Common myeloid progenitor, CD34-positive (primary cell): ENCODE data around the gene CISD3.

Experiments
- CTCF ChIA-PET: fragments of 350-600 bp; sonication (Branson Sonifier 250); formaldehyde crosslinking; loops from one replicate; lab custom pipeline; 2021; ENCODE audit warnings: antibody characterized with exemption; lab: Charles Lee
- POLR2A ChIA-PET: fragments of 350-600 bp; sonication (Branson Sonifier 250); formaldehyde crosslinking; loops from one replicate; lab custom pipeline; 2021; ENCODE audit warnings: antibody characterized with exemption; lab: Charles Lee
- DNase-seq, 3 donors: peaks; one replicate each; pipeline versions ENCODE4 v3.0.0 to v3.0.0-alpha.2; 2013
- H3K27ac ChIP-seq, 2 experiments: 1 replicate in 1 of 2; 2 replicates in 1 of 2; pipeline ENCODE4 v1.7.0; 2013; ENCODE audit warnings: inconsistent platforms in 2 of 2, low read length in 2 of 2, mild to moderate bottlenecking in 2 of 2, low read depth in 1 of 2, moderate library complexity in 1 of 2; ENCODE audit not compliant: severe bottlenecking in 2 of 2, insufficient read depth in 1 of 2, poor library complexity in 1 of 2
- H3K27me3 ChIP-seq, 5 experiments: replicated peaks in 2 of 5; 1 replicate in 3 of 5; 2 replicates in 2 of 5; pipeline versions ENCODE4 v1.6.1 to v1.7.0; 2013; ENCODE audit warnings: low read length in 4 of 5, mild to moderate bottlenecking in 2 of 5, moderate library complexity in 2 of 5, inconsistent platforms in 1 of 5; ENCODE audit not compliant: insufficient read depth in 5 of 5, control insufficient read depth in 4 of 5
- H3K36me3 ChIP-seq, 4 experiments: 1 replicate in 2 of 4; 2 replicates in 2 of 4; pipeline versions ENCODE4 v1.6.1 to v1.7.0; 2013; ENCODE audit warnings: low read length in 3 of 4, control low read depth in 1 of 4, mild to moderate bottlenecking in 1 of 4; ENCODE audit not compliant: control insufficient read depth in 4 of 4, insufficient read depth in 4 of 4
- H3K4me1 ChIP-seq, 4 experiments: 1 replicate in 3 of 4; 2 replicates in 1 of 4; pipeline versions ENCODE4 v1.6.1 to v1.7.1; 2013; ENCODE audit warnings: low read length in 3 of 4, mild to moderate bottlenecking in 3 of 4, control low read depth in 1 of 4, inconsistent platforms in 1 of 4, moderate library complexity in 1 of 4; ENCODE audit not compliant: control insufficient read depth in 4 of 4, insufficient read depth in 4 of 4; ENCODE audit errors: control extremely low read depth in 1 of 4
- H3K4me3 ChIP-seq, 7 experiments: 1 replicate in 4 of 7; 2 replicates in 3 of 7; pipeline versions ENCODE4 v1.5.1 to v1.7.0; 2013; ENCODE audit warnings: mild to moderate bottlenecking in 7 of 7, low read length in 6 of 7, moderate library complexity in 6 of 7, inconsistent platforms in 2 of 7, low read depth in 2 of 7, control low read depth in 1 of 7; ENCODE audit not compliant: insufficient read depth in 4 of 7, control insufficient read depth in 1 of 7; ENCODE audit errors: extremely low read depth in 1 of 7
- H3K9me3 ChIP-seq, 5 experiments: 1 replicate in 4 of 5; 2 replicates in 1 of 5; pipeline versions ENCODE4 v1.6.1 to v1.7.1; 2013; ENCODE audit warnings: low read length in 4 of 5, mild to moderate bottlenecking in 2 of 5, inconsistent platforms in 1 of 5, low read depth in 1 of 5, moderate library complexity in 1 of 5; ENCODE audit not compliant: control insufficient read depth in 4 of 5, insufficient read depth in 2 of 5; ENCODE audit errors: control extremely low read depth in 1 of 5
- WGBS: methylation state at CpG from one replicate; pipeline ENCODE4 v1.1.5; 2013; ENCODE audit not compliant: insufficient coverage; 5-methylcytosine and 5-hydroxymethylcytosine counted together

The CISD3 gene

GRCh38 chr17:38719289-38719942 lies 10.7 kb upstream of the CISD3 start:
- Histone ChIP-seq H3K27me3 (no peaks in the 10 kb centered on the region), H3K4me3 (no peak overlapping the region), H3K9me3 (no peaks in the 10 kb centered on the region), H3K4me1 (peaks cover 0 to 5% (median 2%) of the 10 kb centered on the region in 4 experiments), H3K36me3 (peaks cover 15 to 73% (median 54%) of the 10 kb centered on the region in 4 experiments), H3K27ac (no peak overlapping the region)
- 96% methylated on average over 26 of the region's 29 CpGs for WGBS
- ChIA-PET CTCF (no interaction called here), POLR2A (interaction anchor here (1.2 kb wide), 1 partner anchor 9 kb away, joined by 3 read pairs; no protein-coding TSS in a partner anchor)
- DNase-seq = no peak

DNA sequence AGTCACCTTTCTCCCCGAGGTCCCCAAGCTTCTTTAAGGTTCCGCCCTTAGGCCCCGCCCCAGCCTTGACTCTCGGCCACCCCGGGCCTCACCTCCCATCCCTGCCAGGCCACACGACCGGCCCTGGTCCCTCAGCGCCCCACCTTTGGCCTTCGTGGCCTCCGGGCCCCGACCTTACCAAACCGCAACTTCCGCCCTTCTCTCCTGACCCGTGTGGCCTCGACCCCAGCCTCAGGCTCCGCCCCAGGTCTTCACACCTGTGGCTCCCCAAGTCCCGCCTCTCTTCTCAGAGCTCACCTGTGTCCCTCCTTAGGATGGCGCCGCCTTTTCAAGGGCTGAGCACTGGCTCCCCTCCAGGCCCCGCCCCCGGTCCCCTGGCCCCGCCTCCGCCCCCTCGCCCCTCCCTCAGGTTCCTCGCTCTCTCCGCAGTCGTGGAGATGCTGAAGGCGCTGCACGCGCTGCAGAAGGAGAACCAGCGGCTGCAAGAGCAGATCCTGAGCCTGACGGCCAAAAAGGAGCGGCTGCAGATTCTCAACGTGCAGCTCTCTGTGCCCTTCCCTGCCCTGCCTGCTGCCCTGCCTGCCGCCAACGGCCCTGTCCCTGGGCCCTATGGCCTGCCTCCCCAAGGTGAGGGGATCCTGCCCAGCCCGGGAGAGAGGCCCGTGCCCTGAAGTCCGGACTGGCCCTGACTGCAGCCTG lies 10.0 kb upstream of the CISD3 start:
- ChIA-PET POLR2A (interaction anchor here (1.2 kb wide), 1 partner anchor 9 kb away, joined by 3 read pairs; no protein-coding TSS in a partner anchor), CTCF (no interaction called here)
- no peak overlapping the region for H3K4me3 ChIP-seq
- no peaks in the 10 kb centered on the region for H3K9me3 ChIP-seq
- no peaks in the 10 kb centered on the region for H3K27me3 ChIP-seq
- H3K36me3 ChIP-seq = peaks cover 15 to 76% (median 51%) of the 10 kb centered on the region in 4 experiments
- WGBS = 95% methylated on average over 30 of the region's 39 CpGs
- no peak for DNase-seq
- no peak overlapping the region for H3K27ac ChIP-seq
- peaks cover 0 to 12% (median 5%) of the 10 kb centered on the region in 4 experiments for H3K4me1 ChIP-seq

- ChIA-PET POLR2A (interaction anchor here (1.2 kb wide), 1 partner anchor 10 kb away, joined by 3 read pairs; no protein-coding TSS in a partner anchor), CTCF (no interaction called here)
- 82% methylated on average over 3 of the region's 6 CpGs for WGBS
- Histone ChIP-seq H3K9me3 (no peaks in the 10 kb centered on the region), H3K4me3 (no peak overlapping the region), H3K4me1 (peaks cover 0 to 14% (median 7%) of the 10 kb centered on the region in 4 experiments), H3K27ac (no peak overlapping the region), H3K27me3 (no peaks in the 10 kb centered on the region), H3K36me3 (peaks cover 15 to 69% (median 43%) of the 10 kb centered on the region in 4 experiments)
- no peak for DNase-seq
These were observed 9.2 kb upstream of the CISD3 start for GRCh38 chr17:38720941-38721340.

GRCh38 chr17:38721802-38722201 lies 8.3 kb upstream of the CISD3 start:
- Histone ChIP-seq H3K36me3 (peaks cover 14 to 60% (median 38%) of the 10 kb centered on the region in 4 experiments), H3K9me3 (no peaks in the 10 kb centered on the region), H3K27ac (no peak overlapping the region), H3K4me1 (peaks cover 0 to 14% (median 7%) of the 10 kb centered on the region in 4 experiments), H3K27me3 (no peaks in the 10 kb centered on the region), H3K4me3 (no peak overlapping the region)
- 95% methylated on average over 8 of the region's 16 CpGs for WGBS
- ChIA-PET CTCF (interaction anchor here (2.0 kb wide), 1 partner anchor 45 kb away, joined by 6 read pairs; no protein-coding TSS in a partner anchor), POLR2A (interaction anchor here (0.8 kb wide), 1 partner anchor 11 kb away, joined by 3 read pairs; no protein-coding TSS in a partner anchor)
- no peak for DNase-seq

DNA sequence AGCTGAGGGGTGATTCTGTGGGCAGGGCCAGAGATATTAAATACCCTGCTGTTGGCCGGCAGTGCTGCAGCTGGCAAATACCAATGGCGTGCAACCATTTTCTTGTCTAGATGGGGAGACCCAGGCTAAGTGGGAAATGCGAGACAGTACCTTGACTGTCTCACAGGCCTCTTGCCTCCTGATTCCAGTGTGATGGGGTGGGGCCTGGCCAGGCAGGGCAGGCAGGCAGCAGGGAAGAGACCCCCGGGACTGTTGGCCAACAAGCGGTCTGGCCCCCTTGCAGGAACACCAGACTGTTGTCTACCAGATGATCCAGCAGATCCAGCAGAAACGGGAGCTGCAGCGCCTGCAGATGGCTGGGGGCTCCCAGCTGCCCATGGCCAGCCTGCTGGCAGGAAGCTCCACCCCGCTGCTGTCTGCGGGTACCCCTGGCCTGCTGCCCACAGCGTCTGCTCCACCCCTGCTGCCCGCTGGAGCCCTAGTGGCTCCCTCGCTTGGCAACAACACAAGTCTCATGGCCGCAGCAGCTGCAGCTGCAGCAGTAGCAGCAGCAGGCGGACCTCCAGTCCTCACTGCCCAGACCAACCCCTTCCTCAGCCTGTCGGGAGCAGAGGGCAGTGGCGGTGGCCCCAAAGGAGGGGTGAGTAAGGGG lies 5.7 kb upstream of the CISD3 start:
- Histone ChIP-seq H3K27me3 (no peaks in the 10 kb centered on the region), H3K36me3 (peaks cover 5 to 41% (median 20%) of the 10 kb centered on the region in 4 experiments), H3K27ac (no peak overlapping the region), H3K4me3 (peak overlapping the region in 1 of 7 experiments; percentile 25), H3K4me1 (peaks cover 5 to 33% (median 27%) of the 10 kb centered on the region in 4 experiments), H3K9me3 (no peaks in the 10 kb centered on the region)
- POLR2A ChIA-PET = interaction anchor here (0.6 to 1.7 kb wide), 5 partner anchors 12 to 1111 kb away, joined by 3 to 7 read pairs (median 3); partner anchors contain the start of gene MLLT6
- CTCF ChIA-PET = interaction anchor here (1.0 to 3.0 kb wide), 7 partner anchors 10 to 50 kb away, joined by 3 to 18 read pairs (median 4); partner anchors contain the start of genes EPOP and MLLT6
- 39% methylated on average over 7 of the region's 16 CpGs for WGBS
- peak; percentile 50 to 78 (median 72) for DNase-seq

DNA sequence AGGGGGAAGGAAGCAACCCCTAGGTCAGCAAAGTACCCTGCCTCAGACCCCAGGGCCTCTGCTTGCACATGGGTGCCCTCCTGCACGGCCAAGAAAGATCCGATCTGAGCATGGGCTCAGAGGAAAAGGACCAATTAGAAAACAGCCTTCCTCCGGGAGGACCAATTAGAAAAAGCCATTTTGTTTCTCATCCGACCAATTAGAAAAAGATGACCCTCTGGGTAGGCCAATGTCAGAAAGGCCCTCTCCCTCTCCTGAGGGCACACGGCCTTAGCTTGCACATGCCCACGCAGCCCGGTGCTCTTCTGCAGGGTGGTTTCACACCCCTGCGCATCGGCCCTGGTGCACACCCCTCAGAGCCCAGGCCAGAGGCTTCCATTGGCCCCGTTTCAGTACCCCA lies 5.1 kb upstream of the CISD3 start:
- CTCF ChIA-PET = interaction anchor here (1.3 to 3.0 kb wide), 4 partner anchors 11 to 30 kb away, joined by 3 to 18 read pairs (median 12); partner anchors contain the start of gene MLLT6
- H3K4me1 ChIP-seq = peaks cover 5 to 37% (median 32%) of the 10 kb centered on the region in 4 experiments
- WGBS = 94% methylated on average over 9 of the region's 10 CpGs

More for the DNA sequence above, 5.1 kb upstream of the CISD3 start:
- Histone ChIP-seq H3K27ac (no peak overlapping the region), H3K36me3 (peaks cover 5 to 36% (median 17%) of the 10 kb centered on the region in 4 experiments), H3K27me3 (no peaks in the 10 kb centered on the region), H3K4me3 (no peak overlapping the region), H3K9me3 (no peaks in the 10 kb centered on the region)
- POLR2A ChIA-PET = interaction anchor here (0.6 to 1.3 kb wide), 2 partner anchors 23 to 1112 kb away, joined by 3 read pairs; no protein-coding TSS in a partner anchor
- no peak for DNase-seq
